Measurements from ENCODE around the gene EXOC2. TPM values are rescaled to one million over a fixed set of nuclear protein-coding genes. Genes with fewer than 3 reads are reported as not detected.
A peak's percentile ranks its signal among the peaks of the same experiment; 100 is the strongest.

The EXOC2 gene
- total RNA-seq, 3 donors from 2014 or later (not counting 1 experiment from before 2014, with no cell fraction given) = 22.1 to 30.8 (median 26.5) TPM

DNA sequence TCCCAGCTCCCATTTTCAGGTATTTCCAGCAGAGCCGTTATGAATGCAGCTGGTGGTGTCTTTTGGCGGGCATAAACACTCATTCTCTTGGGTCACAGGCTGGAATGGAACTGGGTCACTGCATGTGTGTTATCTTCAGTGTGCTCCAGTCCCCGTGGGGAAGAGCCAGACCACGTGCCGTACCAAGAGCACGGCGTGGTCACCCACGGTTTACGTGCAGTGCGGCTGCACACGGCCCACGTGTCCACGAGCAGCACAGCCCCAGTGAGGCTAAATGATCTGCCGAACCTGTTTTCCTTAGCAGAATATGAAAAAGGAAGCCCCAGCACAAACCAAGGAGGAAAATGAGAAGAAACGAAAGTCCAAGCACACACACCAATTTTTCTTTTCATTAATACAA lies 179.9 kb downstream of the EXOC2 start:
- no peaks in the 10 kb centered on the region for H3K36me3 Mint-ChIP-seq
- Histone ChIP-seq H3K27me3 (ENCODE audit: control insufficient read depth, insufficient read depth, low read length) (no peaks in the 10 kb centered on the region), H3K27ac (ENCODE audit: low read length) (no peak overlapping the region), H3K36me3 (ENCODE audit: control insufficient read depth, insufficient read depth, low read length) (peaks cover 2% of the 10 kb centered on the region), H3K4me3 (ENCODE audit: low read length) (no peak overlapping the region), H3K4me1 (ENCODE audit: control insufficient read depth, insufficient read depth, low read length) (peaks cover 11% of the 10 kb centered on the region), H3K9me3 (ENCODE audit: control insufficient read depth, insufficient read depth, low read length) (no peaks in the 10 kb centered on the region)
- no peak overlapping the region for H3K4me3 Mint-ChIP-seq
- peak overlapping the region in 1 of 2 donors; percentile 29 for H3K27ac Mint-ChIP-seq
- intact Hi-C loops (cut with micrococcal nuclease) = no loop called here
- ATAC-seq (no peak), DNase-seq (no peak)
- peaks cover 0 to 2% of the 10 kb centered on the region in 2 donors for H3K9me3 Mint-ChIP-seq
- peaks cover 55 to 58% of the 10 kb centered on the region in 2 donors for H3K4me1 Mint-ChIP-seq
- 65% methylated on average over 15 of the region's 15 CpGs for WGBS (ENCODE audit: insufficient coverage)
- TF ChIP-seq, protein P1, sequence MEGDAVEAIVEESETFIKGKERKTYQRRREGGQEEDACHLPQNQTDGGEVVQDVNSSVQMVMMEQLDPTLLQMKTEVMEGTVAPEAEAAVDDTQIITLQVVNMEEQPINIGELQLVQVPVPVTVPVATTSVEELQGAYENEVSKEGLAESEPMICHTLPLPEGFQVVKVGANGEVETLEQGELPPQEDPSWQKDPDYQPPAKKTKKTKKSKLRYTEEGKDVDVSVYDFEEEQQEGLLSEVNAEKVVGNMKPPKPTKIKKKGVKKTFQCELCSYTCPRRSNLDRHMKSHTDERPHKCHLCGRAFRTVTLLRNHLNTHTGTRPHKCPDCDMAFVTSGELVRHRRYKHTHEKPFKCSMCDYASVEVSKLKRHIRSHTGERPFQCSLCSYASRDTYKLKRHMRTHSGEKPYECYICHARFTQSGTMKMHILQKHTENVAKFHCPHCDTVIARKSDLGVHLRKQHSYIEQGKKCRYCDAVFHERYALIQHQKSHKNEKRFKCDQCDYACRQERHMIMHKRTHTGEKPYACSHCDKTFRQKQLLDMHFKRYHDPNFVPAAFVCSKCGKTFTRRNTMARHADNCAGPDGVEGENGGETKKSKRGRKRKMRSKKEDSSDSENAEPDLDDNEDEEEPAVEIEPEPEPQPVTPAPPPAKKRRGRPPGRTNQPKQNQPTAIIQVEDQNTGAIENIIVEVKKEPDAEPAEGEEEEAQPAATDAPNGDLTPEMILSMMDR (IDR thresholded peaks at IDR 0.05) = no peak
- H3K27me3 Mint-ChIP-seq (ENCODE audit: low read depth in 2 of 2) = no peaks in the 10 kb centered on the region

DNA sequence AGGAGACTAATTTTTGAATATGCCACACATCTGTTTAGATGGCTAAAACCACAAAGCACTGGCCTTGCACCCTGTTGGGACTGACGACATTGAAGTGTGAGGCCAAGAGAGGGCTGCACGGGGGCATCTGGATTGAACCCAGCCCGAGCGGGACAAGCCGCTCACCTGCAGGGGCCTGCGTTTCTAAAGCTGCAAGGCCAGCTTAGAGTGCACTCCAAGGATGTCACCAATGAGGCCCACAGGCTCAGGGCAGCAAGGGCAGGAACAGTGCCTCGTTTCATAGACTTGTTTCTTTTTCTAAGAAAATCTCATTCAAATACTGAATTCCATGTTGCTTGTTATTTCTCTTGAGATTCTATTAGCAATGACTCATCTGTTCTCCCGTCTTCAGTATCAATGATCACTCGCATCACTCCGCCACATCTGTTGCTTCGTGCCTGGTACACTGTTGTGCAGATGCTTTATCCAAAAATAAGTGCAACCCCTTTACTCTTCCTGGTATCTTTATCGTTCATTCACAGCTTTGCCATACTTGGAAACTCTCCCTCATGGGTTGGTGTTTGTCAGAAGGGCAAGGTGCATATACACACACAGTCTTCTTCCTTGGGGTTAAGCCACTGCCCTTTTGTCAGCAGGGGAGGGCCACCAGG lies 181.3 kb downstream of the EXOC2 start:
- no peak overlapping the region for H3K4me3 ChIP-seq (ENCODE audit: low read length)
- H3K4me1 ChIP-seq (ENCODE audit: control insufficient read depth, insufficient read depth, low read length) = peaks cover 11% of the 10 kb centered on the region
- H3K27ac ChIP-seq (ENCODE audit: low read length) = no peak overlapping the region
- intact Hi-C loops (cut with micrococcal nuclease) = no loop called here
- peaks cover 2% of the 10 kb centered on the region for H3K36me3 ChIP-seq (ENCODE audit: control insufficient read depth, insufficient read depth, low read length)
- TF ChIP-seq, protein P1 (IDR thresholded peaks at IDR 0.05) = no peak
- Mint-ChIP-seq H3K27me3 (ENCODE audit: low read depth in 2 of 2) (no peaks in the 10 kb centered on the region), H3K9me3 (no peaks in the 10 kb centered on the region), H3K36me3 (no peaks in the 10 kb centered on the region), H3K4me3 (no peak overlapping the region), H3K27ac (peak overlapping the region; percentile 10 to 20), H3K4me1 (peaks cover 55 to 56% of the 10 kb centered on the region in 2 donors)
- WGBS (ENCODE audit: insufficient coverage) = 91% methylated on average over 12 of the region's 12 CpGs
- no peak for DNase-seq
- ATAC-seq = no peak
- H3K27me3 ChIP-seq (ENCODE audit: control insufficient read depth, insufficient read depth, low read length) = no peaks in the 10 kb centered on the region
- no peaks in the 10 kb centered on the region for H3K9me3 ChIP-seq (ENCODE audit: control insufficient read depth, insufficient read depth, low read length)

DNA sequence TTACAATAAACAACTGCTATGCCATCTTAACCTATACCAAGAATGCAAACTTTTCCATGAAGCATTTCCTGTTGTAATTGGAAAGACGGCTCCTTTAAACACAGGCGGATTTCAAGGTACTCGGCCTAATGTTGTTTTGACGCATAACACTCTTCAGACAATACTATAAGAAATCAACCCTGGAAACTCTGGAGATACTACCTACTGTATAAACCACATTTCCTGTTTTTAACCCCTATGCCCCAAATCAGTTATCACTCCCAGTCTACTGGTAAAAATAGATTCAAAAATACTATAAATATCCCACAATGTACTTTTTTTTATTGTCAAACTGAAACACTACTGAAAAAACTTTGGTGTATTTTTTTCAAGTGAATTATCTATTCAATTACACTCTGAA lies 183.3 kb downstream of the EXOC2 start:
- Histone ChIP-seq H3K27me3 (ENCODE audit: control insufficient read depth, insufficient read depth, low read length) (no peaks in the 10 kb centered on the region), H3K4me1 (ENCODE audit: control insufficient read depth, insufficient read depth, low read length) (peaks cover 11% of the 10 kb centered on the region), H3K27ac (ENCODE audit: low read length) (no peak overlapping the region), H3K9me3 (ENCODE audit: control insufficient read depth, insufficient read depth, low read length) (no peaks in the 10 kb centered on the region), H3K36me3 (ENCODE audit: control insufficient read depth, insufficient read depth, low read length) (peaks cover 2% of the 10 kb centered on the region), H3K4me3 (ENCODE audit: low read length) (no peak overlapping the region)
- WGBS (ENCODE audit: insufficient coverage) = 13% methylated on average over 4 of the region's 4 CpGs
- Mint-ChIP-seq H3K27me3 (ENCODE audit: low read depth in 2 of 2) (no peaks in the 10 kb centered on the region), H3K36me3 (no peaks in the 10 kb centered on the region), H3K27ac (peak overlapping the region; percentile 11 to 56), H3K9me3 (no peaks in the 10 kb centered on the region), H3K4me1 (peaks cover 48 to 56% of the 10 kb centered on the region in 2 donors), H3K4me3 (peak overlapping the region; percentile 53)
- intact Hi-C loops (cut with micrococcal nuclease) = no loop called here
- ATAC-seq = no peak
- TF ChIP-seq, protein P1 (IDR thresholded peaks at IDR 0.05) = no peak
- peak in 1 of 2 donors; percentile 32 for DNase-seq

DNA sequence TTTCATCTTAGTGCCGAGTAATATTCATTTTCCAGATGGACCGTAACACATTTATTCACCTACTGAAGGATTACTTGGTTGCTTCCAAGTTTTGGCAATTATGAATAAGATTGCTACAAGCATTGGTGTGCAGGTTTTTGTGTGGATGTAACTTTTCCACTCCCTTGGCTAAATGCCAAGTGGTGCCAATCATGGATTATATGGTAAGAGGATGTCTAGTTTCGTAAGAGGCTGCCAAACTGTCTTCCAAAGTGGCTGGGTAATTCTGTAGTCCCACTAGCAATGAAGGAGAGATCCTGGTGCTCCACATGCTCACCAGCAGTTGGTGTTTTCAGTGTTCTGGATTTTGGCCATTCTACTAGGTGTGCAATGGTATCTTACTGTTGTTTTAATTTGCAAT lies 184.3 kb downstream of the EXOC2 start:
- no peaks in the 10 kb centered on the region for H3K36me3 Mint-ChIP-seq
- no peak overlapping the region for H3K4me3 Mint-ChIP-seq
- peaks cover 38 to 52% of the 10 kb centered on the region in 2 donors for H3K4me1 Mint-ChIP-seq
- DNase-seq (no peak), ATAC-seq (no peak)
- 100% methylated on average over 3 of the region's 3 CpGs for WGBS (ENCODE audit: insufficient coverage)
- intact Hi-C loops (cut with micrococcal nuclease) = no loop called here
- TF ChIP-seq, protein P1 (IDR thresholded peaks at IDR 0.05) = no peak
- no peak overlapping the region for H3K27ac Mint-ChIP-seq
- H3K9me3 Mint-ChIP-seq = no peaks in the 10 kb centered on the region
- Histone ChIP-seq H3K4me1 (ENCODE audit: control insufficient read depth, insufficient read depth, low read length) (peaks cover 7% of the 10 kb centered on the region), H3K36me3 (ENCODE audit: control insufficient read depth, insufficient read depth, low read length) (peaks cover 2% of the 10 kb centered on the region), H3K27ac (ENCODE audit: low read length) (no peak overlapping the region), H3K27me3 (ENCODE audit: control insufficient read depth, insufficient read depth, low read length) (no peaks in the 10 kb centered on the region), H3K9me3 (ENCODE audit: control insufficient read depth, insufficient read depth, low read length) (no peaks in the 10 kb centered on the region), H3K4me3 (ENCODE audit: low read length) (no peak overlapping the region)
- no peaks in the 10 kb centered on the region for H3K27me3 Mint-ChIP-seq (ENCODE audit: low read depth in 2 of 2)

All from natural killer cell (primary cell).